H9 (cell line): Measurements from ENCODE around the gene TBC1D24. TPM values are rescaled to one million over a fixed set of nuclear protein-coding genes. Genes with fewer than 3 reads are reported as not detected.

ENCODE experiments used
- DNase-seq: peaks from one replicate; pipeline ENCODE4 v3.0.0-alpha.2; 2017
- H2AFZ ChIP-seq: one replicate; pipeline ENCODE4 v1.6.1; 2013; ENCODE audit warnings: mild to moderate bottlenecking, low read length, control low read depth, moderate library complexity
- H2AK5ac ChIP-seq: 2 replicates; pipeline ENCODE4 v1.6.1; 2013; ENCODE audit warnings: low read length, control low read depth, mixed read lengths; ENCODE audit not compliant: insufficient read length
- H2BK120ac ChIP-seq: one replicate; pipeline ENCODE4 v1.6.1; 2013; ENCODE audit warnings: low read depth, mild to moderate bottlenecking, low read length, control low read depth, inconsistent platforms; ENCODE audit not compliant: poor library complexity, severe bottlenecking
- H2BK12ac ChIP-seq: 2 replicates; pipeline ENCODE4 v1.6.1; 2013; ENCODE audit warnings: low read length, control low read depth, mixed read lengths, low read depth; ENCODE audit not compliant: insufficient read length
- H2BK15ac ChIP-seq: 2 replicates; pipeline ENCODE4 v1.6.1; 2013; ENCODE audit warnings: low read depth, low read length, control low read depth
- H2BK20ac ChIP-seq: one replicate; pipeline ENCODE4 v1.6.1; 2013; ENCODE audit warnings: low read depth, mild to moderate bottlenecking, low read length, control low read depth, inconsistent platforms; ENCODE audit not compliant: poor library complexity, severe bottlenecking
- H2BK5ac ChIP-seq: 2 replicates; pipeline ENCODE4 v1.6.1; 2013; ENCODE audit warnings: low read length, control low read depth, mixed read lengths; ENCODE audit not compliant: insufficient read length
- H3K14ac ChIP-seq: 2 replicates; pipeline ENCODE4 v1.6.1; 2013; ENCODE audit warnings: low read length, control low read depth; ENCODE audit not compliant: insufficient read depth
- H3K18ac ChIP-seq: 2 replicates; pipeline ENCODE4 v1.6.1; 2013; ENCODE audit warnings: low read depth, mild to moderate bottlenecking, mixed read lengths, low read length, control low read depth; ENCODE audit not compliant: insufficient read length
- H3K23ac ChIP-seq: 2 replicates; pipeline ENCODE4 v1.6.1; 2013; ENCODE audit warnings: low read length, control low read depth, mixed read lengths, low read depth; ENCODE audit not compliant: insufficient read length
- H3K23me2 ChIP-seq: 2 replicates; pipeline ENCODE4 v1.6.1; 2013; ENCODE audit warnings: low read depth, mild to moderate bottlenecking, mixed read lengths, low read length, control low read depth; ENCODE audit not compliant: insufficient read length, poor library complexity, severe bottlenecking
- H3K27ac ChIP-seq: 2 replicates; pipeline ENCODE4 v1.5.1; 2013; ENCODE audit warnings: low read length, control low read depth, mixed read lengths, low read depth; ENCODE audit not compliant: insufficient read length
- H3K27me3 ChIP-seq: 2 replicates; pipeline ENCODE4 v1.6.1; 2013; ENCODE audit warnings: low read length, control low read depth, inconsistent platforms; ENCODE audit not compliant: insufficient read depth
- H3K4ac ChIP-seq: 2 replicates; pipeline ENCODE4 v1.6.1; 2013; ENCODE audit warnings: low read depth, mild to moderate bottlenecking, control low read depth, inconsistent platforms, low read length, moderate library complexity
- H3K4me1 ChIP-seq: 2 replicates; pipeline ENCODE4 v1.6.1; 2013; ENCODE audit warnings: low read length, control low read depth, inconsistent platforms; ENCODE audit not compliant: insufficient read depth
- H3K4me2 ChIP-seq: 2 replicates; pipeline ENCODE4 v1.6.1; 2013; ENCODE audit warnings: low read length, control low read depth, mixed read lengths; ENCODE audit not compliant: insufficient read length, insufficient read depth
- H3K56ac ChIP-seq: 2 replicates; pipeline ENCODE4 v1.6.1; 2013; ENCODE audit warnings: low read depth, mild to moderate bottlenecking, mixed read lengths, low read length, control low read depth; ENCODE audit not compliant: insufficient read length
- H3K79me1 ChIP-seq: 2 replicates; pipeline ENCODE4 v1.6.1; 2013; ENCODE audit warnings: low read depth, mild to moderate bottlenecking, moderate library complexity, low read length, control low read depth, inconsistent platforms; ENCODE audit not compliant: insufficient read depth, poor library complexity, severe bottlenecking
- H3K79me2 ChIP-seq: 2 replicates; pipeline ENCODE4 v1.6.1; 2013; ENCODE audit warnings: low read length, control low read depth, inconsistent platforms; ENCODE audit not compliant: insufficient read depth
- H3K9ac ChIP-seq: 2 replicates; pipeline ENCODE4 v1.6.1; 2013; ENCODE audit warnings: low read length, control low read depth, mixed read lengths; ENCODE audit not compliant: insufficient read length; ENCODE audit errors: extremely low read depth
- H3K9me3 ChIP-seq: one replicate; pipeline ENCODE4 v1.6.1; 2013; ENCODE audit warnings: low read depth, low read length, inconsistent platforms; ENCODE audit not compliant: control insufficient read depth
- H3T11ph ChIP-seq: one replicate; pipeline ENCODE4 v1.6.1; 2013; ENCODE audit warnings: mild to moderate bottlenecking, low read length, control low read depth, inconsistent platforms
- H4K20me1 ChIP-seq: one replicate; pipeline ENCODE4 v1.6.1; 2013; ENCODE audit not compliant: control insufficient read depth, insufficient read length, insufficient read depth
- H4K5ac ChIP-seq: 2 replicates; pipeline ENCODE4 v1.6.1; 2013; ENCODE audit warnings: low read depth, mild to moderate bottlenecking, mixed read lengths, low read length, control low read depth; ENCODE audit not compliant: insufficient read length
- H4K8ac ChIP-seq: replicated peaks from 2 replicates; pipeline ENCODE4 v1.6.1; 2013; ENCODE audit warnings: low read length, control low read depth, mixed read lengths, low read depth; ENCODE audit not compliant: insufficient read length
- H4K91ac ChIP-seq: 2 replicates; pipeline ENCODE4 v1.6.1; 2013; ENCODE audit warnings: low read depth, mild to moderate bottlenecking, moderate library complexity, mixed read lengths, low read length, control low read depth; ENCODE audit not compliant: insufficient read length
- H3K27ac Mint-ChIP-seq, 3 experiments: 2 replicates in 2 of 3; 3 replicates in 1 of 3; pipeline ENCODE4 v1.8.0; 2020 to 2021; ENCODE audit warnings: mixed read lengths in 3 of 3, mild to moderate bottlenecking in 1 of 3, moderate library complexity in 1 of 3
- H3K27me3 Mint-ChIP-seq: 2 replicates; pipeline ENCODE4 v1.8.0; 2021; ENCODE audit warnings: low read depth, mild to moderate bottlenecking, moderate library complexity, mixed read lengths
- H3K36me3 Mint-ChIP-seq, 3 experiments: 2 replicates in 2 of 3; 3 replicates in 1 of 3; pipeline ENCODE4 v1.8.0; 2020 to 2021; ENCODE audit warnings: low read depth in 3 of 3, mixed read lengths in 3 of 3; ENCODE audit not compliant: insufficient read depth in 1 of 3
- H3K4me1 Mint-ChIP-seq, 2 experiments: 2 replicates each; pipeline ENCODE4 v1.8.0; 2020; ENCODE audit warnings: mixed read lengths in 2 of 2
- H3K4me3 Mint-ChIP-seq, 2 experiments: 2 replicates in 1 of 2; 3 replicates in 1 of 2; pipeline ENCODE4 v1.8.0; 2020 to 2021; ENCODE audit warnings: mild to moderate bottlenecking in 2 of 2, mixed read lengths in 2 of 2, moderate library complexity in 1 of 2
- H3K9me3 Mint-ChIP-seq, 2 experiments: 2 replicates in 1 of 2; 3 replicates in 1 of 2; pipeline ENCODE4 v1.8.0; 2020; ENCODE audit warnings: mild to moderate bottlenecking in 2 of 2, mixed read lengths in 2 of 2, moderate library complexity in 1 of 2
- CTCF ChIP-seq: fragments of 200-600 bp; sonication (generic); conservative IDR thresholded peaks from 3 replicates; pipeline ENCODE4 v1.8.0; 2021; ENCODE audit warnings: antibody characterized with exemption, mild to moderate bottlenecking
- WGBS: extraction: QIAGEN DNeasy Blood & Tissue Kit; methylation state at CpG from one replicate; pipeline ENCODE4 v1.1.7; 2013; ENCODE audit warnings: missing lambda C conversion rate, low lambda C conversion rate, mixed read lengths; ENCODE audit not compliant: insufficient read length; ENCODE audit errors: extremely low coverage; 5-methylcytosine and 5-hydroxymethylcytosine counted together
- total RNA-seq: library from RNA; stranded (reverse); gene quantifications from 2 replicates; pipeline ENCODE4 v1.2.1, GENCODE V29; 2021

TBC1D24 gene
- total RNA-seq, 1 experiment from 2014 or later = 19.0 TPM

DNA sequence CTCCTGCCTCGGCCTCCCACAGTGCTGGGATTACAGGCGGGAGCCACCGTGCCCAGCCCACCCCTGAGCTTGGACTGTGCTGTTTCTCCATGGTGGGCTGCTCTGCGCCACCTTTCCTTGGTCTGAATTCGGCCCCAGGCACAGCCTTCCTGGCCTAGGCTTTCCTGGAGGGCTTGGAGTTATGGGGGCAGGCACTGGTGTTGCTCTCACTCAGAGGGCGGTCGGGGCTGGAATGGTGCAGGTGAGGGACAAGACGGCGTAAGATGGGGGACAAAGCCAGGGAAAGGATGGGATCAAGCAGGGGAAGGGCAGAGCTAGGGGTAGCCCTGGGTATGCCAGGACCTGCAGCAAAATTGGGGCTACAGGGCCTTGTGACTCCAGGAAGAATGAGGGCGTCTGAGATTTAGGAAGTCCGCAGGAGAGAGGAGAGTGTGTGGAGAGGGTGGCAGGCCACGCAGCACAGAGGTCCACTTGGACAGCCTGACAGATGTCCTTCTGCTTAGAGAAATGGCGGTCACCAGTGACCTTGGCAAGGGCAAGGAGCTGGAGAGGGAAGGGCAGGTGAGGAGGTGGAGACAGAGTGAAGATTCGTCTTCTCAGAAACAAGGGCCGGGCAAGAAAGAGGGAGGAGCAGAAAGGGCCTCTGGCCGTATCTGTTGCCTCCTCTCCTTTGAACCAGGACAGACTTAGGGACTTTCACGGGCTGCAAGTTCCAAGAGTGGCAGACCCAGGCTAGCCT, 37.2 kb downstream of the TBC1D24 start:
- DNase-seq = no peak
- Mint-ChIP-seq H3K9me3 (no peaks in the 10 kb centered on the region; a peak in 1 of 5 replicates), H3K4me3 (peak overlapping the region; percentile 68 to 86; a peak in 4 of 5 replicates), H3K36me3 (peaks cover 2 to 8% (median 8%) of the 10 kb centered on the region in 3 experiments; a peak in 6 of 7 replicates), H3K27ac (peak overlapping the region; percentile 26 to 97 (median 28); a peak in 5 of 7 replicates), H3K4me1 (peaks cover 42 to 55% of the 10 kb centered on the region in 2 experiments), H3K27me3 (peaks cover 5% of the 10 kb centered on the region)
- Histone ChIP-seq H3K18ac (no peak overlapping the region), H2AFZ (no peak overlapping the region), H2AK5ac (no peak overlapping the region), H4K91ac (no peak overlapping the region), H2BK5ac (no peak overlapping the region), H2BK15ac (no peak overlapping the region), H3K14ac (no peak overlapping the region; the same call in 1 of the 2 replicates), H3K79me1 (peaks cover 4% of the 10 kb centered on the region), H3K9me3 (no peaks in the 10 kb centered on the region), H4K5ac (no peak overlapping the region), H3K4me2 (peak overlapping the region; percentile 74), H4K8ac (no peak overlapping the region), H3K56ac (no peak overlapping the region), H3K9ac (no peak overlapping the region), H2BK12ac (no peak overlapping the region), H3K4ac (peak overlapping the region; percentile 23; the same call in 1 of the 2 replicates), H3K23me2 (peaks cover 14% of the 10 kb centered on the region), H3K27me3 (no peaks in the 10 kb centered on the region), H3T11ph (no peak overlapping the region), H3K27ac (no peak overlapping the region), H2BK120ac (no peak overlapping the region), H3K79me2 (peaks cover 27% of the 10 kb centered on the region; the same call in 1 of the 2 replicates), H3K23ac (no peak overlapping the region), H4K20me1 (no peaks in the 10 kb centered on the region), H2BK20ac (no peak overlapping the region), H3K4me1 (peaks cover 3% of the 10 kb centered on the region; the same call in 1 of the 2 replicates)
- TF ChIP-seq CTCF = no peak
- no CpG with 5 or more reads among the region's 17 CpGs for WGBS
